ENCODE measurements around the gene LHX6.

Gene LHX6

DNA sequence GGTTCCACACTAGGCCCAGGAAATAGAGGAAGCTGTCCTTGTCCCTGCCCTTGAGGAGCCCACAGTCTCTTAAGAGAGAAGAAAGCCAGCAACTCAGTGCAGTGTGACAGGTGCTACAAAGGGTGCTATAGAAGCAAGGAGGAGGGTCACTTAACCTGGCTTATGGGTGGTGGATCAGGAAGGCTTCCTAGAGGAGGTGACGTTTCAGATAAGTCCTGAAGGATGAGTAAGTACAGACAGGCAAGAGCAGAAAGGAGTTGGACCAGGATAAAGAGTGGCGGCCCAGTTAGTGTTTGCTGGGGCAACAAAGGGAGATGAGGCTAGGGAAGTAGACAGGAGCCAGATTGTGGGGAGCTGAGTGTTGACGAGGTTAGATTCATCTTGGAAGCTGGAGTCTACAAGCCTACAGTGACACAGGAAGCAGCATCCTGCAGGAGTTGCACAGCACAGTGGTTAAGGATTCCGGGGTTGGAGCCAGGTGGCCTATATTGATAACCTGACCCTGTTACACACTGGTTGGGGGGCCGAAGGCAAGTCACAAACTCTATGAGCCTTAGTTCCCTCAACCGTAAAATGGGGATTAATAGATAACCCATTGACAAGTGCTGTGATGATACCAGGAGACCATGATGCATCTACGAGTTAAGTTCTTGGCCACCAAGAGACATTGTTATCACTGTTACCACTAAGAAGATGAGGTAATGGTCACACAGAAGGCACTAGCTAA is 5.4 kb upstream of the LHX6 start:
- DNase-seq = no peak

GRCh38 chr9:122232796-122233306 is 4.1 kb upstream of the LHX6 start:
- no peak for DNase-seq

DNA sequence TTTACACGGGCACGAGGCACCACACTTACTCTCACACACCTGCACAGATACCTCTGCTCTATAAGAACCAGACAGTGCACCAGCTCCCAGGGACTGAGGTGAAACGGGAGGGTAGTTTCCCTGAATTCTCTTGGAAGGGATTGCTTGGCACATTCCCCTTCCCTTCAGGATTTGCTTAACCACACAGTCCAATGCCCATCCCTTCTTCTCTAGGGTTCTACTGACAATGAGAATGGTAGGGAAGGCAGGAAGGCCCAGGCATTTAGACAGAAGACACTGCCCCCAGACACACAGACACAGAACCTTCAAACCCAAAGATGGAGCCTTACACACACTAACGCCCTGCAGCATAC is 704 bp upstream of the LHX6 start:
- DNase-seq = no peak

- DNase-seq = no peak
Measured at GRCh38 chr9:122228191-122228567, 578 bp downstream of the LHX6 start.

DNA sequence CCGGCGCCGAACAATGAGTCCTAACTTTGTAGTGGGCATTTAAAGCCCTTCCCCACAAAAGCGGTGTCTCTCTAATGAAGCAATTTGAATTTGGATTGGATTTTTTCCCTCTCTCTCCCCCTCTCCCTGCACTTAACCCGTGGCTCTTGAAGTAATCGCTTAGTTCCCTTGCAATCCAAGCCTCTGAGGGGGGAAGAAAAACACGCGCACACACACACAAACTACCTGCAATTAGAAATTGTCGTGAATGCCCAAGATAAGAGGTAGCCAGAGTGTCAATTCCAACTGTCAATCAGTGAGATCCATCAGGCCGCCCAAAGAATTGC is 1.2 kb downstream of the LHX6 start:
- DNase-seq = no peak

- no peak for DNase-seq
Measured at GRCh38 chr9:122226758-122227574, 1.8 kb downstream of the LHX6 start.

DNA sequence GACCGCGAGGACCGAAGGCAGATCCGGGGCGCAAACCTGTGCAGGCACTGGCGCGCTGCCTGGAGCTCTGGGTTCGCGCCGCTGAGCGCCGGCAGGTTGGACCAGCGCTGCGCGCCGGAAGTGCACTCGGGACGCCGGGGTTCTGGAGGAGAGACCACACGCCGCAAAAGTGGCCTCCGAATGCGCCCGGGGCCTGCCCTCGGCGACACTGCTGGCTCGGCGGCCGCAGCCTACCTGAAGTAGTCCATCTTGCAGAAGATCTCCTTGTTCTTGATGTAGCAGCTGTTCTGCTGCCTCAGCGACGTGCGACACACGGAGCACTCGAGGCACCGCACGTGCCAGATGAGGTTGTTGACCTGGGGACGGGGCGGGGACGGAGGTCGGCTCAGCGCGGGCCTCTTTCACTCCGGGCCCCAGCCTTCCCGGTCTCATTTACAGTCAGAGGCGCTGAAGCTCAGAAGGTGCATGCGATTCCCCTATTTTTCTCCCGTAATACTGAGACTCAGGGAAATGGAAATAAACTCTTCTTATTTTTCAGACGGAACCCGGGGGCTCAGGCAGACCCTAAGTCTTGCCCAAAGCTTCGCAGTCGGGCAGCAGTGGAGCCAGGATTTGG is 2.5 kb downstream of the LHX6 start:
- no peak for DNase-seq

GRCh38 chr9:122225312-122226141 is 3.2 kb downstream of the LHX6 start:
- no peak for DNase-seq

- no peak for DNase-seq
Measured at GRCh38 chr9:122223435-122223834, 5.3 kb downstream of the LHX6 start.

- no peak for DNase-seq
Measured at GRCh38 chr9:122222791-122223190, 6.0 kb downstream of the LHX6 start.

GRCh38 chr9:122221183-122221811 is 7.5 kb downstream of the LHX6 start:
- no peak for DNase-seq

DNA sequence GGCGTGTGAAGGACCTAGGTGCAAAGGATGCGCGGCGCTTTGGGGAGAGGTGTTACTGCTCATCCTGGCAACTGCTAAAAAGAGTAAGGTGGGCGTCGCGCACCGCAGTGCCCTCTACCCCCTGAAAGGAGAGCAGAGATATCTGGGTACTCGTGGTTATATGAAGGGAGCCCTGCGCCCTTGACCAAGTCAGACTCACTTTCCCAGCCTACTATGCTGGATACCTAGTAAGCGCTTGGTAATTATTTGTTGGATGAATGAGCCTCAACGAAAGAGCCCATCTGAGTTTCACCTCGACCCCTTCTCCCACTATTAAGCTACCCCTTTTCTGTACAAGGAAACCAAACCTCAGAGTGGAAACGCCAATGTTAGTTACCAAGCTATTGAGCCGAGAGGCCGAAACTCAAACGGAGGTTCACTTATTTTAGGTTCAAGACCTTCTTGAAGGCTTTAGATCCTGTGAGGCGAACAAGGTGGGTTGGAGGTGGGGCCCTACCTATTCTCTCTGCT is 8.0 kb downstream of the LHX6 start:
- DNase-seq = no peak

DNA sequence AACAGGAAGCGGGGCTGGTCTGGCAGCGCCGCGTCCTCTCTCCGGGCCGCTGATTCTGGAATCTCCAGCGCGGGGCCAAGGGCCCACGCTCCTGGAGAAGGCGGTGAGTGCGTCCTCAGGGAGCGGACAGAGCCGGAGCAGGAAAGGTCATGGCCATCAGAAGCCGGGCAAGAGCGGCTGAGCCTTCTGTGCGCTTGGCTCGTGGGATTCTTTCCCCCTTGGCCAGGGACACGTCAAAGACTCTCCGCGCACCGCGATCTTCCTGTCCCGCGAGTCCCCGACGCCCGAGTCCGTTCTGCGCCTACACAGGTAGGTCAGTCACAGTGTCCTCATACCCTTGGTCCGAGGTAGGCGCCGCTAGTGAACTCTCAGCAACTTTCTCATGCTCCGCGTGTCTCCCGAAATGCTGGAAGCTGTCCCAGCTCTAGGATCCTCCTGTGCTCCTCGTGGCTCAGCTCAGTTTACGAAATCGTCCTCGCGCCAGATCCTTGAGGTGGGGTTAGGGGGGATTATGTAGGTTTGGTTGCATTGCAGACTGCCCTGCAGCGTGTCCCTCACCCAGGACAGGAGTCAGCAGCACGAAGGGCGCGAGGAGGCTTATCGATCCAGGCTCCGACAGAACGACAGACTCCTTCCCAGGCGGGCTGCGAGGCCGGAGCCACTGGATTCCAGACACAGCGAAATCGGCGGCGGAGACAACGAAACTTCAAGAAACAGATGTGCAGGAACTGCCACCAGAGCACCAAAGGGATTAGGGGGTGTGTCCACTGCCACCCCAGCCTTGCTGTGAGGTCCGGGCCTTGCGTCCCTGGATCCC is 8.7 kb downstream of the LHX6 start:
- no peak for DNase-seq

DNA sequence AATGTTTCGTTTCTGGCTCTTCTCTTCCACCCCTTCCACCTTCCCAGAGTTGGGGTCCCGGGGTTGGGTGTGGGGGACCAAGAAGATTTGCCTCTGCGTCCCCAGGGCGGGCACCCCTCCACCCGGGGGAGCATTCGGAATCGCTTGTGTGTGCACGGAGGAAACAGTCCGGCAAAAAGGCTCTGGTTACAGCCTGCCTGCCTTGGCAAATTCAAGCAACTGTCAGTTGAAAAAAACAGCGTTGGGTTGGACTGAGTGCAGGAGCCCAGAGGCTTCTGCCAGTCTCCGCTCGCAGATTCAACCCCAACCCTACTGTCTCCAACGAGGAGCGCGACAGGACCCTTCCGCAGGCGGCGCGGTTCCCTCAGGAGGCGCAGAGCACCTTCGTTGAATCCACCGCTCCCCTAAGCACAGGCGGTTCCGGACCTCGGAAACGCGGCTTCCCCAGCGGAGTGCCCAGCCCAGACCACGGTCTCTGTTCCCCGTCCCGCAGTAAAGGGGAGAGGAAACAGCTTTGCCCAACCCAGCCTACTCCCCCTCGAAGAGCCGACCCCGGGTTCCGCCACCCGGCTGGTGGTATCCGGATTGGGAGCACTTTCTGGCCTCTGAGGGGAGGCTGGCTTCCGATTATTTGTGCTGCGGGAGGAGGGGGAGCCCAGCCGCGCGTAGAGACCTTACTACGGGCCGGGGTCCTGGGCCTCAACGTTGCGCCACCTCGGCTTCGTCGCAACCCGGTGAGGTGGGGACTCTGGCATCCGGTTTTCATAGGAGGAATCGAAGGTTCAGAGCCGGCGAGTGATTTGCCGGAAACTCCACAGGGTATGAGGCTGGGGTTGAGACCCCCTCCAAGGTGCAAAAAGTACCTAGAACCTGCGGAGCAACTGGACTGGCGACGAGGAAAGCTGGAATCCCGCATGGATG is 9.6 kb downstream of the LHX6 start:
- DNase-seq = no peak

DNA sequence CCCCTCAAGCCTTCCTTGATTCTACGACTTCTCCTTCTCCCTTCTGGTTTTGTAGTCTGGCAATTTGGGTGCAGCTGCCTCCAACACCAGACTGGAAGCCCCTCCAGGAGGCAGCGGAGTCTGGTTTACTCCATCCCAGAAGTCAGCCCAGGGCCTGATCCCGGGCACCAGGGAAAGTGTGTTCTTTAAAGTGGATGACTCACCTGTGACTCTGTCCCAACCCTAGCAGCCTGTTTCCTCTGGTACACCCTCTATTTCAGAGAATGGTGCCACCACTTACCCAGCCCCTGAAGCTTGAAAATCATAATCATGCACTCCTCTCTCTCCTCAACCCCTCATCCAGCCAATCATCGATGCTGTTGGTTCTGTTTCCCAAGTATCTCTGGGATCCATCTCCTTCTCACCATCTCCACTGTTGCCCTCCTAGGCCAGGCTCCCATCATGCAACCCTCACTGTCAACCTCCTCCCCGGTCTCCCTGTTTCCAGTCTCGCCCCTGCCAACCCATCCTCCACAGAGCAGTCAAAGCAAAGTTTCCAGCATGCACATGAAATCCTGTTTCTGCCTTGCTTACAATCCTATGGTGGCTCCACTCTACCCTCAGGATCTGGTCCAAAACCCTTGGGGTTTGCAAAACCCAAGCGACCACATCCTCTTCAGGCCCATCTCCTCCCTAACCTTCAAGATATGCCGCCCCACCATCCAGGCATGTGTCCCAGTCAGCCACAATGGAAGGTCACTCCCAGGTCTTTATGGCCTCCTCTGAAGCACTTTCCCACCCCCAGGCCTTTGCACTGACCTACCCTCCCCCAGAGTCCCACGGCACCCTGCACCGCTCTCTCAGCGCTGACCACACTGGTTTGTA is 10.5 kb downstream of the LHX6 start:
- DNase-seq = no peak

DNA sequence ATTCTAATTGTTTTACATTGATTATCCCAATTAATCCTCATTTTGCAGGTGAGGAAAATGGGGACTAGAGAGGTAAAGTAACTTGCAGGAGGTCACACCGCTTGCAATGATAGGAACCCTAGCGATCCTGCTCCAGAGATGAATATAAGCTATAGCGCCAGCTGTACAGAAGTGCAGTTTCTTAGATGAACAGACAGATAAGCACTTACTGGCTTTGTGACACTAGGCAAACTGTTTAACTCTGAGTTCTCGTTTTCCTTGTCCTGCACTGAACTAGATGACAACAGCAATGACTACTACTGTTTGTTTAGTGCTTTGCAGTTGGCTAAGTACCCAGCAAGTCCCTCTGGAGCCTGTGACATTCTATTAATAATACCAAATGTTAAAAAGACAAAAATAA is 11.1 kb downstream of the LHX6 start:
- DNase-seq = no peak

DNA sequence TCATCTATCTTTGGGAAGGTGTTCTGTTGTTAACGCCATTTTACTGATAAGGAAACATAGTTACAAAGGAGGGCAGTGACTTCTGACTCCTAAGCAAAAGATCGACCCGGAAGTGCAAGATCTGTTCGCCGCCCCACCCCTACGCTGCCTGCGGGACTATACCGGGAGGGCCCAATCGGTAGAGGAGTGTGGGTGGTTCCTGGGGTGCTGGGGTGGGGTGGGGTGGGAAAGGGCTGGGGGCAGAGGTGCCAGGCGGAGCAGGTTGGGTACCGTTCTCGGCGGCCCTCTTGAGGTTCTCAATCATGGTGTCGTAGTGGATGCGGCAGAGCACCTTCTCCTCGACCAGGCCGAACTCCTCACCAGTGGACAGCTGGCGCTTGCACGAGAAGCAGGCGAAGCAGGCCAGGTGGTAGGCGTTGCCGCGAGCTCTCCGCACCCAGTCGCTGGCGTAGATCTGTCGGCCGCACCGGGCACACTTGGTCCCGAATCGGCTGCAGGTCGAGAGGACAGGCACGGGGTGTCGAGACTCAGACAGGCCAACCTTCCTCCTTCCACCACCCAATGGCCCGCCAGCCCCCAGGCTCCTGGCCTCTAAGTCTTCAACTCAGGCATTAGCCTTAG is 11.8 kb downstream of the LHX6 start:
- no peak for DNase-seq

DNA sequence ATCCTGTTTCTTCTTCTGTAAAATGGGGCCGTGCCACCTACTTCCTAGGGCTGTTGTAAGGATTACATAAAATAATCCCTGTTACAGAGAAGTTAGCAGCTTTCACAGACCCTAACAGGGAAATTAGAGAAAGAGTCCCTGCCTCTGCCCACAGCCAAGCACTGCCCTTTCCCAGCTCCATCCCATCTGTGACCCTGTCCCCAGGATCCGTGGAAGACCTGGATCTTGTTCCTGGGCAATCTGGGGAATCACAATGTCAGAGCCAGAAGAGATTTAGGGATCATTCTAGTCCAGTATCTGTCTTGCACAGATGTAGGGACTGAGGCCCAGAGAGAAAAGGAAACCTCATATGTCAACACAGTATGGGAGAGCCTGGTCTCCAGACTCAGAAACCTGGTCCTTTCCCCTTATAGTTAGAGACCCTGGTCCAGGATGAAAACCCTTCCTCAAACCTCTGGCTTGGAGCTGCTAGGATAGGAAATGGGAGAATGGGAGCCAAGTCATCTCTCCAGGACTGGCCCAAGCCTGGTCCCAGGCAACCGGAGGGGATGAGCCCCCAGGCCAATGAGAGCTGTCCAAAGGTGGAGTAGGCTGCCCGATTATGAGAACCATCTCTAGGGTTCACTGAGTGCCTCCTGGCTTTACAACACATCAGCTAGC is 12.5 kb downstream of the LHX6 start:
- no peak for DNase-seq

Data from C1 segment of cervical spinal cord (tissue), 14 donors.